ENCODE measurements around the gene CDH4. TPM values are rescaled to one million over a fixed set of nuclear protein-coding genes. Genes with fewer than 3 reads are reported as not detected.

The CDH4 gene
- total RNA-seq, 1 donor from 2014 or later, result 0.06 TPM

DNA sequence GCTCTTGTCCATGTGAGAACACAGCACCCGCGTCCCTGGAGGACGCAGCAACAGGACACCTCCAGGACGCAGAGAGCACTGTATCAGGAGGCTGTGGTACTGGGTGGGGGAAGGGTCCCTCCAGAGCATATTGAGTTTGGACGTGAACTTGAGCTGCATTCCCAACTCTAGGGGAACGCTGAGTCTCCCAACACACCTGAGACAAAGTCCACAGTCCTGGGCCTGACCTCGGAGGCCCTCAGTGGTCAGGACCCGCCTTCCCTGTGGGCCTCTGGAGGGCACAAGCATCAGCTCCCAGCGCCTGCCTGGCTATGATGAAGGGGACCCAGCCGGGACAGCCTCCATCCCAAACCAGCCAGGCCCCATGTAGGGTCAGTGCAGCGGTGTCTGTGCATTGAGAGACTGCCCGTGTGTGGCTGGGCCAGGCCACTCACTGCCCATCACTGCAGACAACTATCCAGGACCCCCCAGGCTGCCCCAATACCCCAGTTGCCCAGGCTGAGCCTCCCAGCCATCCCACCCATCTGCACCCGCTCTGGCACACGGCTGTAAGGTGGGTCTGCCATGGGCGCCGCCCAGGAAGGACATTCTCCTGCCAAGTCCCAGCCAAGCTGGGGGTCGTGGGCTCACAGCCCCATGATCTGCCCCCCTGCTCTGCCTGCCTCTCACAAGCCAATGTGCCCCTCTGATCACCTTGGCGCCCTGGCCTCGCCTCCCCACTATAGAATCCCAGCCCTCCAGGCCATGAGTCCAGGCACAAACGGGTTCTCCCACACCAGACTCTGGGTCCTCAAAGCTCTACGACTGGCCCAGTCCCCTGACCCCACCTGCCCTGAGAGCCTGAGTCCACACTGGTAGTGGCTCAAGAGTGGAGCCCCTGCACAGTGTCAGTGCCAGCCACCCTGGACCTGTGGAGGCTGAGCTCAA lies 697.9 kb downstream of the CDH4 start:
- TF ChIP-seq, protein P1, sequence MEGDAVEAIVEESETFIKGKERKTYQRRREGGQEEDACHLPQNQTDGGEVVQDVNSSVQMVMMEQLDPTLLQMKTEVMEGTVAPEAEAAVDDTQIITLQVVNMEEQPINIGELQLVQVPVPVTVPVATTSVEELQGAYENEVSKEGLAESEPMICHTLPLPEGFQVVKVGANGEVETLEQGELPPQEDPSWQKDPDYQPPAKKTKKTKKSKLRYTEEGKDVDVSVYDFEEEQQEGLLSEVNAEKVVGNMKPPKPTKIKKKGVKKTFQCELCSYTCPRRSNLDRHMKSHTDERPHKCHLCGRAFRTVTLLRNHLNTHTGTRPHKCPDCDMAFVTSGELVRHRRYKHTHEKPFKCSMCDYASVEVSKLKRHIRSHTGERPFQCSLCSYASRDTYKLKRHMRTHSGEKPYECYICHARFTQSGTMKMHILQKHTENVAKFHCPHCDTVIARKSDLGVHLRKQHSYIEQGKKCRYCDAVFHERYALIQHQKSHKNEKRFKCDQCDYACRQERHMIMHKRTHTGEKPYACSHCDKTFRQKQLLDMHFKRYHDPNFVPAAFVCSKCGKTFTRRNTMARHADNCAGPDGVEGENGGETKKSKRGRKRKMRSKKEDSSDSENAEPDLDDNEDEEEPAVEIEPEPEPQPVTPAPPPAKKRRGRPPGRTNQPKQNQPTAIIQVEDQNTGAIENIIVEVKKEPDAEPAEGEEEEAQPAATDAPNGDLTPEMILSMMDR (IDR thresholded peaks at IDR 0.05), result no peak
- no peaks in the 10 kb centered on the region for H3K36me3 ChIP-seq
- H3K27ac ChIP-seq, result no peak overlapping the region
- H3K27me3 ChIP-seq (ENCODE audit: low read depth), result peaks cover 27% of the 10 kb centered on the region
- ATAC-seq, result peak in 1 of 2 donors; percentile 48
- intact Hi-C loops (cut with DNase I), result no loop called here
- H3K4me3 ChIP-seq, result no peak overlapping the region
- DNase-seq, result peak; percentile 32
- no peaks in the 10 kb centered on the region for H3K4me1 ChIP-seq
- H3K9me3 ChIP-seq, result no peaks in the 10 kb centered on the region

GRCh38 chr20:61950641-61951071 lies 698.6 kb downstream of the CDH4 start:
- Histone ChIP-seq H3K36me3 (no peaks in the 10 kb centered on the region), H3K9me3 (no peaks in the 10 kb centered on the region), H3K4me1 (no peaks in the 10 kb centered on the region), H3K4me3 (no peak overlapping the region), H3K27me3 (ENCODE audit: low read depth) (peaks cover 28% of the 10 kb centered on the region), H3K27ac (no peak overlapping the region)
- DNase-seq, result no peak
- TF ChIP-seq, protein P1 (IDR thresholded peaks at IDR 0.05), result no peak
- no peak for ATAC-seq
- intact Hi-C loops (cut with DNase I), result no loop called here

DNA sequence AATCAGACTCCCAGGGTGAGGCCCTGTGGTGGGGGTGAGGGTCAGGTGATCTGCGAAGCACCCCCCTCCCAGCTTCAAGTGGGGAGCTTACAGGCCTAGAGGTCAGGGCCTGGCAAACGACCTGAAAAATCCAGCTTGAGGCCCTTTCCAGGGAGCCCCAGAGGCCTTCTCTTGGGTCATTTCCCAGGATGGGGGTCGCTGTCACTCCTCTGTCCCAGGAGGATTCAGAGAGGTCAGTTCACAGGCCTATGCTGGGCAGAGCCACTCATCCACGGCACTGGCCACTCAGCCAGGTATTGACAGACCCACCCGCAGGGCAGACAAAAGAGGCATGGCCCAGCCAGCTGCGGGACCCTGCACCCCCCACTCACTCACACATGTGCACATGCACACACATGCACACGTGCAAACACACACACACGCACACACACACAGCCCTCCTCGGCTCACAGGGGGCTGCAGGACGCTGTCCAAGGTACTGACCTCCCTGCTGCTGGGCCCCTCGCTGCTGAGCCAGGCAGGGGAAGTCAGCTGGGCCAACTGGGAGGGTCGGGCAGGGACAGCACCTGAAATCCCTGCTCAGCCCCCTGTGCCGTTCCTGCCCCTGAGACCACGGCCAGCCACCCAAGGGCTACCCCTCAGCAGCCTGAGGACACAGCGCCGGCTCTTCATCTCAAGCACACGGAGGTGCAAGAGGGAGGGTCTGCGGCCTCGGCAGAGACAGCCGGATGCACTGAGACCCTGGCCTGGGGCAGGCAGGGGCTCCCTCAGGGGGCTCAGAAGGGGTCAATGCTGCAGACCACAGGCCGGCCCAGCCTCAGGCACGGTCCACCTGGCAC lies 699.9 kb downstream of the CDH4 start:
- peak; percentile 28 for DNase-seq

GRCh38 chr20:61953037-61954021 lies 701.3 kb downstream of the CDH4 start:
- TF ChIP-seq, protein P1 (IDR thresholded peaks at IDR 0.05), result no peak
- Histone ChIP-seq H3K9me3 (no peaks in the 10 kb centered on the region), H3K27me3 (ENCODE audit: low read depth) (peaks cover 28% of the 10 kb centered on the region), H3K4me1 (no peaks in the 10 kb centered on the region), H3K36me3 (no peaks in the 10 kb centered on the region), H3K4me3 (no peak overlapping the region), H3K27ac (no peak overlapping the region)
- intact Hi-C loops (cut with DNase I), result no loop called here
- ATAC-seq, result no peak
- DNase-seq, result peak; percentile 19

More for the DNA sequence above, 699.9 kb downstream of the CDH4 start:
- ATAC-seq, result no peak
- no peak overlapping the region for H3K27ac ChIP-seq
- intact Hi-C loops (cut with DNase I), result no loop called here
- peaks cover 28% of the 10 kb centered on the region for H3K27me3 ChIP-seq (ENCODE audit: low read depth)
- H3K9me3 ChIP-seq, result no peaks in the 10 kb centered on the region
- H3K4me1 ChIP-seq, result no peaks in the 10 kb centered on the region
- TF ChIP-seq, protein P1 (IDR thresholded peaks at IDR 0.05), result no peak
- H3K36me3 ChIP-seq, result no peaks in the 10 kb centered on the region
- H3K4me3 ChIP-seq, result no peak overlapping the region
